DOHH2 (cell line): ENCODE measurements around the gene TMEM266.

ENCODE experiments used
- H3F3A ChIP-seq: fragments of 200-600 bp; sonication (generic), shearing (Covaris generic); 2 replicates; pipeline ENCODE4 v1.6.0; 2016; ENCODE audit warnings: antibody characterized with exemption, mild to moderate bottlenecking; ENCODE audit not compliant: control insufficient read depth, insufficient read depth
- H3K27ac ChIP-seq: fragments of 200-600 bp; sonication (generic); 2 replicates; pipeline ENCODE4 v1.5.1; 2014; ENCODE audit warnings: low read depth, mild to moderate bottlenecking, low read length, moderate library complexity
- H3K27me3 ChIP-seq: fragments of 200-600 bp; sonication (generic); 2 replicates; pipeline ENCODE4 v1.6.1; 2014; ENCODE audit warnings: mild to moderate bottlenecking, low read length, mixed read lengths; ENCODE audit not compliant: control insufficient read depth
- H3K36me3 ChIP-seq: fragments of 200-600 bp; sonication (generic); 2 replicates; pipeline ENCODE4 v1.6.1; 2014; ENCODE audit warnings: mild to moderate bottlenecking, low read length, moderate library complexity, mixed read lengths; ENCODE audit not compliant: control insufficient read depth
- H3K4me1 ChIP-seq: fragments of 200-600 bp; sonication (generic); 2 replicates; pipeline ENCODE4 v1.6.1; 2014; ENCODE audit warnings: mild to moderate bottlenecking, low read length, mixed read lengths; ENCODE audit not compliant: control insufficient read depth
- H3K4me2 ChIP-seq: fragments of 200-600 bp; sonication (generic); 2 replicates; pipeline ENCODE4 v1.6.0; 2014; ENCODE audit warnings: mild to moderate bottlenecking, low read length, moderate library complexity
- H3K4me3 ChIP-seq: fragments of 200-600 bp; sonication (generic); 2 replicates; pipeline ENCODE4 v1.5.1; 2014; ENCODE audit warnings: mild to moderate bottlenecking, low read length, mixed read lengths
- H3K79me2 ChIP-seq: fragments of 200-600 bp; sonication (generic); 2 replicates; pipeline ENCODE4 v1.6.1; 2014; ENCODE audit warnings: mild to moderate bottlenecking, low read length, mixed read lengths; ENCODE audit not compliant: control insufficient read depth
- H3K9me2 ChIP-seq: fragments of 200-600 bp; sonication (generic); replicated peaks from 2 replicates; pipeline ENCODE4 v1.6.1; 2014; ENCODE audit warnings: mild to moderate bottlenecking, low read length, mixed read lengths; ENCODE audit not compliant: control insufficient read depth
- H3K9me3 ChIP-seq: fragments of 200-600 bp; sonication (generic); 2 replicates; pipeline ENCODE4 v1.6.1; 2014; ENCODE audit warnings: antibody characterized with exemption, low read length, mixed read lengths; ENCODE audit not compliant: control insufficient read depth, insufficient read depth
- H4K20me1 ChIP-seq: fragments of 200-600 bp; sonication (generic); 2 replicates; pipeline ENCODE4 v1.6.0; 2014; ENCODE audit warnings: low read depth, mild to moderate bottlenecking, antibody characterized with exemption, low read length, moderate library complexity; ENCODE audit not compliant: control insufficient read depth, insufficient read depth
- EZH2phosphoT487 ChIP-seq: fragments of 200-600 bp; sonication (generic); IDR thresholded peaks from 2 replicates; pipeline ENCODE4 v1.6.1; 2017; ENCODE audit warnings: borderline replicate concordance, mild to moderate bottlenecking, antibody characterized with exemption, low read length, moderate library complexity, mixed read lengths
- TF ChIP-seq, protein P1 (sequence below): fragments of 200-600 bp; sonication (generic); IDR thresholded peaks from one replicate; pipeline ENCODE4 v1.5.1; 2014; ENCODE audit warnings: antibody characterized with exemption, mild to moderate bottlenecking, low read depth, low read length; ENCODE audit not compliant: poor library complexity, severe bottlenecking

The TMEM266 gene

GRCh38 chr15:76176059-76176458, 116.3 kb downstream of the TMEM266 start:
- Histone ChIP-seq H3K79me2 (no peaks in the 10 kb centered on the region), H3F3A (no peaks in the 10 kb centered on the region), H3K27me3 (0 out of 2 replicates have a peak, but pooled peaks cover under 1% of the 10 kb centered on the region), H3K36me3 (no peaks in the 10 kb centered on the region), H3K4me3 (no peak overlapping the region), H3K9me2 (no peaks in the 10 kb centered on the region), H4K20me1 (no peaks in the 10 kb centered on the region), H3K27ac (no peak overlapping the region), H3K4me2 (no peak overlapping the region), H3K9me3 (no peaks in the 10 kb centered on the region), H3K4me1 (no peaks in the 10 kb centered on the region)
- TF ChIP-seq, protein P1, sequence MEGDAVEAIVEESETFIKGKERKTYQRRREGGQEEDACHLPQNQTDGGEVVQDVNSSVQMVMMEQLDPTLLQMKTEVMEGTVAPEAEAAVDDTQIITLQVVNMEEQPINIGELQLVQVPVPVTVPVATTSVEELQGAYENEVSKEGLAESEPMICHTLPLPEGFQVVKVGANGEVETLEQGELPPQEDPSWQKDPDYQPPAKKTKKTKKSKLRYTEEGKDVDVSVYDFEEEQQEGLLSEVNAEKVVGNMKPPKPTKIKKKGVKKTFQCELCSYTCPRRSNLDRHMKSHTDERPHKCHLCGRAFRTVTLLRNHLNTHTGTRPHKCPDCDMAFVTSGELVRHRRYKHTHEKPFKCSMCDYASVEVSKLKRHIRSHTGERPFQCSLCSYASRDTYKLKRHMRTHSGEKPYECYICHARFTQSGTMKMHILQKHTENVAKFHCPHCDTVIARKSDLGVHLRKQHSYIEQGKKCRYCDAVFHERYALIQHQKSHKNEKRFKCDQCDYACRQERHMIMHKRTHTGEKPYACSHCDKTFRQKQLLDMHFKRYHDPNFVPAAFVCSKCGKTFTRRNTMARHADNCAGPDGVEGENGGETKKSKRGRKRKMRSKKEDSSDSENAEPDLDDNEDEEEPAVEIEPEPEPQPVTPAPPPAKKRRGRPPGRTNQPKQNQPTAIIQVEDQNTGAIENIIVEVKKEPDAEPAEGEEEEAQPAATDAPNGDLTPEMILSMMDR: no peak
- TF ChIP-seq EZH2phosphoT487: no peak

DNA sequence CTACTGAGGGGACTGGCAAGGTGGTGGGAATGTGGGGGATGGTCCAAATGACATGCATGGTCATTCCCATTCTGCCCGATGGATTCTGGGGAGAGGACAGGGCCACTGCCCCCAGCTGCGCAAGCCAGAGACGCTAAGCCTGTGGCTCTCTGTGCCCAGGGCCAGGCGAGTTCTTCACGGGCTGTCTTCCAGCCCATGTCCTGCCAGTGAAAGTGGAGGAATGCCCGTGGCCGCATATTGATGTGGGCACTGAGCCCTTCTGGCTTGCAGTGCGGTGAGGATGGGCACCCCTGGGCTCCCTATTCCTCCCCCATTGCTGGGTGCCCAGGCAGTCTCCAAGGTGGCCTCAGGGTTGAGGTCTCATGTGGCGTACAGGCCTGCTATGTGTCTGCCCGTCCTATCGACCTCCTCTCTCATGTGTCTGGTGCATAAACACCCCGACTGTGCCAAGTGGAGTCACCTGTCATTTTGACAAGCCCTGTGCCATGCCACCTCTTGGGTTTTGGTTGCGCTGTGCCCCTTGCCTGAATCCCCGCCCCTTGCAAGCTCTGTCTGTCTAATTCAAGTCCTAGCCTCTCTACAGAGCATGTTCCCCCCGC, 116.8 kb downstream of the TMEM266 start:
- Histone ChIP-seq H3K27ac (no peak overlapping the region), H3K9me2 (no peaks in the 10 kb centered on the region), H3K4me3 (no peak overlapping the region), H3K4me2 (no peak overlapping the region), H3K36me3 (no peaks in the 10 kb centered on the region), H4K20me1 (no peaks in the 10 kb centered on the region), H3K4me1 (no peaks in the 10 kb centered on the region), H3F3A (no peaks in the 10 kb centered on the region), H3K9me3 (no peaks in the 10 kb centered on the region), H3K79me2 (no peaks in the 10 kb centered on the region), H3K27me3 (0 out of 2 replicates have a peak, but pooled peaks cover 5% of the 10 kb centered on the region)
- no peak for TF ChIP-seq EZH2phosphoT487
- TF ChIP-seq, protein P1: no peak

GRCh38 chr15:76177491-76178040, 117.8 kb downstream of the TMEM266 start:
- Histone ChIP-seq H3K9me3 (no peaks in the 10 kb centered on the region), H3K4me1 (no peaks in the 10 kb centered on the region), H3K79me2 (no peaks in the 10 kb centered on the region), H3F3A (no peaks in the 10 kb centered on the region), H3K4me2 (no peak overlapping the region), H3K27me3 (peaks cover 10% of the 10 kb centered on the region; the same call in 1 of the 2 replicates), H3K4me3 (no peak overlapping the region), H3K36me3 (no peaks in the 10 kb centered on the region), H3K27ac (no peak overlapping the region), H3K9me2 (no peaks in the 10 kb centered on the region), H4K20me1 (no peaks in the 10 kb centered on the region)
- TF ChIP-seq, protein P1: no peak
- TF ChIP-seq EZH2phosphoT487: no peak
